Measurements from ENCODE around the gene YWHAH. TPM values are rescaled to one million over a fixed set of nuclear protein-coding genes. Genes with fewer than 3 reads are reported as not detected.

YWHAH gene
- total RNA-seq, 2 experiments from 2014 or later, result 24.4 to 26.1 TPM

DNA sequence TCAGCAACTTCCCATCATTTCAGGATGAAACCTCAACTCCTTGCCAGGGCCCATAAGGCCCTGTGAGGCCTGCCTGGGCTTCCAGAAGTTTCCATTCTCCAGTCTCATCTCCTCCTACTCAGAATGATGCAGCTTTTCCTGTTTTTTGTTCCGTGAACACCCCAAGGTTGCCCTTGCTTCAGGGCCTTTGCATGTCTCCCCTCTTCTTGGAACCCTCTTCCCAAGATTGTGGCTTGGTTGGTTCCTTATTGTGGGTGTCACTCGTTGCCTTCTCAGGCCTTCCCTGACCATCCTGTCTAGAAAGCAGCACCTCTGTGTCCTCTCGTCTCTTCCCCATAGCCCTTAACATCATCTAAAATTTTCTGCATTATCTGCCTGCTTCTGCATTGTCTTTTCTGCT, 23.2 kb upstream of the YWHAH start:
- Histone ChIP-seq H3K9me3 (ENCODE audit: control insufficient read depth in 1 of 2, insufficient read depth in 1 of 2, low read length in 2 of 2) (no peaks in the 10 kb centered on the region), H3K27ac (ENCODE audit: low read depth in 1 of 2, low read length in 2 of 2) (no peak overlapping the region), H3K4me1 (ENCODE audit: insufficient read depth, low read length) (peaks cover 6% of the 10 kb centered on the region), H3K36me3 (ENCODE audit: insufficient read depth, low read length) (no peaks in the 10 kb centered on the region), H3K4me3 (ENCODE audit: low read length) (no peak overlapping the region), H3K27me3 (ENCODE audit: control insufficient read depth in 1 of 2, insufficient read depth in 2 of 2, low read length in 2 of 2) (peaks cover 0 to 3% of the 10 kb centered on the region in 2 experiments)
- CTCF ChIA-PET, result no interaction called here
- intact Hi-C loops (cut with DNase I, micrococcal nuclease), result no loop called here
- no peak for ATAC-seq (ENCODE audit: poor library complexity)
- TF ChIP-seq, protein P1, sequence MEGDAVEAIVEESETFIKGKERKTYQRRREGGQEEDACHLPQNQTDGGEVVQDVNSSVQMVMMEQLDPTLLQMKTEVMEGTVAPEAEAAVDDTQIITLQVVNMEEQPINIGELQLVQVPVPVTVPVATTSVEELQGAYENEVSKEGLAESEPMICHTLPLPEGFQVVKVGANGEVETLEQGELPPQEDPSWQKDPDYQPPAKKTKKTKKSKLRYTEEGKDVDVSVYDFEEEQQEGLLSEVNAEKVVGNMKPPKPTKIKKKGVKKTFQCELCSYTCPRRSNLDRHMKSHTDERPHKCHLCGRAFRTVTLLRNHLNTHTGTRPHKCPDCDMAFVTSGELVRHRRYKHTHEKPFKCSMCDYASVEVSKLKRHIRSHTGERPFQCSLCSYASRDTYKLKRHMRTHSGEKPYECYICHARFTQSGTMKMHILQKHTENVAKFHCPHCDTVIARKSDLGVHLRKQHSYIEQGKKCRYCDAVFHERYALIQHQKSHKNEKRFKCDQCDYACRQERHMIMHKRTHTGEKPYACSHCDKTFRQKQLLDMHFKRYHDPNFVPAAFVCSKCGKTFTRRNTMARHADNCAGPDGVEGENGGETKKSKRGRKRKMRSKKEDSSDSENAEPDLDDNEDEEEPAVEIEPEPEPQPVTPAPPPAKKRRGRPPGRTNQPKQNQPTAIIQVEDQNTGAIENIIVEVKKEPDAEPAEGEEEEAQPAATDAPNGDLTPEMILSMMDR (IDR thresholded peaks at IDR 0.05), result no peak
- Mint-ChIP-seq H3K27me3 (peaks cover 12% of the 10 kb centered on the region), H3K4me3 (no peak overlapping the region), H3K36me3 (ENCODE audit: low read depth) (no peaks in the 10 kb centered on the region), H3K9me3 (no peaks in the 10 kb centered on the region), H3K4me1 (ENCODE audit: low read depth) (no peaks in the 10 kb centered on the region), H3K27ac (no peak overlapping the region)
- no peak for DNase-seq
- POLR2A ChIA-PET, result no interaction called here

- ATAC-seq (ENCODE audit: poor library complexity), result no peak
Measured at GRCh38 chr22:31922534-31922933, 21.8 kb upstream of the YWHAH start.

DNA sequence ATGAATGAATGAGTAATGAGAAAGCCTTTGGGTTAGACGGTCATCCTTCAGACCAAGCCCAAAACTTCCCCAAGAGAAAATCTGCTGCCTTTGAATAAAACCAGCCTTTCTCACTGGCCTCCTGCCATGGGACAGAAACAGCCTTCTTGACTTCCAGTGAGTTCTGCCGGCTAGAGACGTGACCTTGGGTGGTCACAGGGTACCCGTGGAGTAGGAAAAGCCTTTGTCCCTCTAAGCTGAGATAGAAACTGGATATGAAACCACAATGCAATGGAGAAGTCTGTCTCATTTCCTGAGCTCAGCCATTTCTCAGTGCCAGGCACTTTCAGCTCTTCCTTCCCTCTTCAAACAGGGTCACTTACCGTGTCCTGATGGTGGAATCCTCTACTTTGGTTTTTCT, 21.2 kb upstream of the YWHAH start:
- CTCF ChIA-PET, result no interaction called here
- H3K27ac ChIP-seq (ENCODE audit: low read depth in 1 of 2, low read length in 2 of 2), result no peak overlapping the region

More at GRCh38 chr22:31922534-31922933, 21.8 kb upstream of the YWHAH start:
- no peak overlapping the region for H3K27ac ChIP-seq (ENCODE audit: low read depth in 1 of 2, low read length in 2 of 2)
- intact Hi-C loops (cut with DNase I, micrococcal nuclease), result no loop called here
- H3K4me3 ChIP-seq (ENCODE audit: low read length), result no peak overlapping the region
- no peaks in the 10 kb centered on the region for H3K9me3 ChIP-seq (ENCODE audit: control insufficient read depth in 1 of 2, insufficient read depth in 1 of 2, low read length in 2 of 2)
- Mint-ChIP-seq H3K4me1 (ENCODE audit: low read depth) (no peaks in the 10 kb centered on the region), H3K27me3 (peaks cover 12% of the 10 kb centered on the region), H3K9me3 (no peaks in the 10 kb centered on the region), H3K4me3 (no peak overlapping the region), H3K36me3 (ENCODE audit: low read depth) (no peaks in the 10 kb centered on the region), H3K27ac (no peak overlapping the region)
- CTCF ChIA-PET, result no interaction called here
- TF ChIP-seq, protein P1 (IDR thresholded peaks at IDR 0.05), result no peak
- H3K4me1 ChIP-seq (ENCODE audit: insufficient read depth, low read length), result peaks cover 2% of the 10 kb centered on the region
- H3K36me3 ChIP-seq (ENCODE audit: insufficient read depth, low read length), result no peaks in the 10 kb centered on the region
- POLR2A ChIA-PET, result no interaction called here
- no peak for DNase-seq
- H3K27me3 ChIP-seq (ENCODE audit: control insufficient read depth in 1 of 2, insufficient read depth in 2 of 2, low read length in 2 of 2), result peaks cover 0 to 3% of the 10 kb centered on the region in 2 experiments

More for the DNA sequence above, 21.2 kb upstream of the YWHAH start:
- no peak overlapping the region for H3K4me3 Mint-ChIP-seq
- H3K27me3 ChIP-seq (ENCODE audit: control insufficient read depth in 1 of 2, insufficient read depth in 2 of 2, low read length in 2 of 2), result peaks cover 0 to 6% of the 10 kb centered on the region in 2 experiments
- no peaks in the 10 kb centered on the region for H3K36me3 ChIP-seq (ENCODE audit: insufficient read depth, low read length)
- H3K9me3 ChIP-seq (ENCODE audit: control insufficient read depth in 1 of 2, insufficient read depth in 1 of 2, low read length in 2 of 2), result no peaks in the 10 kb centered on the region
- POLR2A ChIA-PET, result no interaction called here
- no peak for ATAC-seq (ENCODE audit: poor library complexity)
- TF ChIP-seq, protein P1 (IDR thresholded peaks at IDR 0.05), result no peak
- no peaks in the 10 kb centered on the region for H3K9me3 Mint-ChIP-seq
- H3K36me3 Mint-ChIP-seq (ENCODE audit: low read depth), result no peaks in the 10 kb centered on the region
- H3K27ac Mint-ChIP-seq, result no peak overlapping the region
- DNase-seq, result peak in 2 of 14 experiments; percentile 23 to 24
- no peak overlapping the region for H3K4me3 ChIP-seq (ENCODE audit: low read length)
- intact Hi-C loops (cut with DNase I, micrococcal nuclease), result no loop called here
- no peaks in the 10 kb centered on the region for H3K4me1 ChIP-seq (ENCODE audit: insufficient read depth, low read length)
- H3K4me1 Mint-ChIP-seq (ENCODE audit: low read depth), result no peaks in the 10 kb centered on the region
- peaks cover 15% of the 10 kb centered on the region for H3K27me3 Mint-ChIP-seq

All from CD4-positive, alpha-beta T cell (primary cell).